ENCODE results near the gene PACSIN3.

The PACSIN3 gene

GRCh38 chr11:47131136-47131535 is 55.1 kb downstream of the PACSIN3 start:
- ChIA-PET POLR2A (no interaction called here), CTCF (interaction anchor here (0.8 to 7.2 kb wide), 14 partner anchors 10 to 363 kb away, joined by 3 to 43 read pairs (median 3); partner anchors contain the start of gene ARFGAP2)
- no peak for TF ChIP-seq CTCF (IDR thresholded peaks at IDR 0.05; ENCODE audit: control extremely low read depth, extremely low read depth, low read depth, missing control alignments)
- no peak for DNase-seq (ENCODE audit: extremely low spot score)

GRCh38 chr11:47130543-47130942 is 55.7 kb downstream of the PACSIN3 start:
- DNase-seq (ENCODE audit: extremely low spot score) = no peak
- no peak for TF ChIP-seq CTCF (IDR thresholded peaks at IDR 0.05; ENCODE audit: control extremely low read depth, extremely low read depth, low read depth, missing control alignments)
- POLR2A ChIA-PET = interaction anchor here (0.7 kb wide), 1 partner anchor 275 kb away, joined by 3 read pairs; no protein-coding TSS in a partner anchor
- CTCF ChIA-PET = interaction anchor here (0.8 to 7.2 kb wide), 10 partner anchors 9 to 237 kb away, joined by 3 to 43 read pairs (median 3); no protein-coding TSS in a partner anchor

Measured in GM10248 (cell line).